ENCODE results near the gene DCD.
A peak's percentile ranks its signal among the peaks of the same experiment; 100 is the strongest.

The DCD gene

GRCh38 chr12:54624315-54625279, 23.6 kb downstream of the DCD start:
- TF ChIP-seq, protein P1, sequence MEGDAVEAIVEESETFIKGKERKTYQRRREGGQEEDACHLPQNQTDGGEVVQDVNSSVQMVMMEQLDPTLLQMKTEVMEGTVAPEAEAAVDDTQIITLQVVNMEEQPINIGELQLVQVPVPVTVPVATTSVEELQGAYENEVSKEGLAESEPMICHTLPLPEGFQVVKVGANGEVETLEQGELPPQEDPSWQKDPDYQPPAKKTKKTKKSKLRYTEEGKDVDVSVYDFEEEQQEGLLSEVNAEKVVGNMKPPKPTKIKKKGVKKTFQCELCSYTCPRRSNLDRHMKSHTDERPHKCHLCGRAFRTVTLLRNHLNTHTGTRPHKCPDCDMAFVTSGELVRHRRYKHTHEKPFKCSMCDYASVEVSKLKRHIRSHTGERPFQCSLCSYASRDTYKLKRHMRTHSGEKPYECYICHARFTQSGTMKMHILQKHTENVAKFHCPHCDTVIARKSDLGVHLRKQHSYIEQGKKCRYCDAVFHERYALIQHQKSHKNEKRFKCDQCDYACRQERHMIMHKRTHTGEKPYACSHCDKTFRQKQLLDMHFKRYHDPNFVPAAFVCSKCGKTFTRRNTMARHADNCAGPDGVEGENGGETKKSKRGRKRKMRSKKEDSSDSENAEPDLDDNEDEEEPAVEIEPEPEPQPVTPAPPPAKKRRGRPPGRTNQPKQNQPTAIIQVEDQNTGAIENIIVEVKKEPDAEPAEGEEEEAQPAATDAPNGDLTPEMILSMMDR (IDR thresholded peaks at IDR 0.05; ENCODE audit: borderline replicate concordance, insufficient read depth, low read depth, low read length), result no peak
- no peak overlapping the region for H3K4me3 ChIP-seq (ENCODE audit: low read depth, low read length)

GRCh38 chr12:54622463-54623183, 25.5 kb downstream of the DCD start:
- no peak overlapping the region for H3K4me3 ChIP-seq (ENCODE audit: low read depth, low read length)
- TF ChIP-seq, protein P1 (IDR thresholded peaks at IDR 0.05; ENCODE audit: borderline replicate concordance, insufficient read depth, low read depth, low read length), result 0 out of 2 replicates have a peak, but pooled peaks have one; percentile 14

GRCh38 chr12:54616933-54617680, 31.1 kb downstream of the DCD start:
- H3K4me3 ChIP-seq (ENCODE audit: low read depth, low read length), result no peak overlapping the region
- TF ChIP-seq, protein P1 (IDR thresholded peaks at IDR 0.05; ENCODE audit: borderline replicate concordance, insufficient read depth, low read depth, low read length), result no peak

DNA sequence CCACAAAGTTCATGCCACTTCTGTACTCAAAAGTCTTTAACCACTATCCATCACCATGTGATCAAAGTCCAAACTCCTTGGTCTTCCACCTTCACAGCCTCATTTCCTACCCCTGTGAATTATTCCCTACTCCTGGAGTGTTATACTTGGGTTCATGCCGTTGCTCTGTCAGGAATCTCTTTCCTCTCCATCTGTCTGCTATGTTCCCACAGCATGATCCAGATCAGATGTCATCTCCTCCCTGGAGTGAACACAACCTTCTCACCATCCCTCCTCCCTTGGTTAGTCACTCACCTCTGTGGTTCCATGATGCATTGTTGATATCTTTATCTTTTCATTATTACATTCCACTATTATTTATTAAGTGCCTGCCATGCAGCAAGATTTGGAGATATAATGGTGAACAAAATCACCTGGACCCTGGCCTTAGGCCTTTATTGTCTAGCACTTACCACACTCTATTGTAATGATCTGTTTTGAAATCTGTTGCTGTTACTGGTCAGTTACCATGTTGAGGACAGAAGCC, 35.9 kb downstream of the DCD start:
- H3K4me3 ChIP-seq (ENCODE audit: low read depth, low read length), result no peak overlapping the region
- TF ChIP-seq, protein P1 (IDR thresholded peaks at IDR 0.05; ENCODE audit: borderline replicate concordance, insufficient read depth, low read depth, low read length), result no peak

GRCh38 chr12:54611715-54612149, 36.4 kb downstream of the DCD start:
- TF ChIP-seq, protein P1 (IDR thresholded peaks at IDR 0.05; ENCODE audit: borderline replicate concordance, insufficient read depth, low read depth, low read length), result no peak
- no peak overlapping the region for H3K4me3 ChIP-seq (ENCODE audit: low read depth, low read length)

- TF ChIP-seq, protein P1 (IDR thresholded peaks at IDR 0.05; ENCODE audit: borderline replicate concordance, insufficient read depth, low read depth, low read length), result no peak
- H3K4me3 ChIP-seq (ENCODE audit: low read depth, low read length), result no peak overlapping the region
These were observed 39.4 kb downstream of the DCD start for GRCh38 chr12:54608769-54609168.

All from GM12875 (cell line).